RWPE2 (cell line): ENCODE measurements around the gene FHIP1B.

Experiments
- ATAC-seq: fragments of 200-7000 bp; cut with Tn5 transposase; 3 replicates; pipeline ENCODE4 v1.9.1; 2021; ENCODE audit warnings: low read depth
- DNase-seq: peaks from one replicate; pipeline ENCODE4 v3.0.0-alpha.2; 2020; ENCODE audit warnings: low spot score
- H3K27ac ChIP-seq: fragments of 450-650 bp; 2 replicates; pipeline ENCODE4 v1.5.1; 2017; ENCODE audit warnings: mild to moderate bottlenecking; ENCODE audit not compliant: poor library complexity, severe bottlenecking
- H3K27me3 ChIP-seq: fragments of 250-450 bp; sonication (Bioruptor Pico); 2 replicates; pipeline ENCODE4 v1.5.1; 2021; ENCODE audit warnings: mild to moderate bottlenecking, moderate library complexity; ENCODE audit not compliant: insufficient read depth, poor library complexity, severe bottlenecking
- H3K36me3 ChIP-seq: fragments of 250-450 bp; sonication (Bioruptor Pico); 2 replicates; pipeline ENCODE4 v1.5.1; 2020; ENCODE audit warnings: low read depth, mild to moderate bottlenecking, moderate library complexity
- H3K4me1 ChIP-seq: fragments of 250-450 bp; sonication (Bioruptor Pico); 2 replicates; pipeline ENCODE4 v1.5.1; 2021; ENCODE audit warnings: mild to moderate bottlenecking, moderate library complexity; ENCODE audit not compliant: insufficient read depth, poor library complexity, severe bottlenecking
- H3K4me3 ChIP-seq: fragments of 250-450 bp; sonication (Bioruptor Pico); 2 replicates; pipeline ENCODE4 v1.5.1; 2021; ENCODE audit warnings: mild to moderate bottlenecking, moderate library complexity; ENCODE audit not compliant: severe bottlenecking
- H3K9me3 ChIP-seq: fragments of 250-450 bp; sonication (Bioruptor Pico); 2 replicates; pipeline ENCODE4 v1.5.1; 2021; ENCODE audit warnings: mild to moderate bottlenecking, moderate library complexity; ENCODE audit not compliant: severe bottlenecking
- TF ChIP-seq, protein P1 (sequence below): fragments of 450-650 bp; IDR thresholded peaks from one replicate; pipeline ENCODE4 v1.5.1; 2017; ENCODE audit warnings: mild to moderate bottlenecking, moderate library complexity; ENCODE audit not compliant: poor library complexity, severe bottlenecking

FHIP1B gene

DNA sequence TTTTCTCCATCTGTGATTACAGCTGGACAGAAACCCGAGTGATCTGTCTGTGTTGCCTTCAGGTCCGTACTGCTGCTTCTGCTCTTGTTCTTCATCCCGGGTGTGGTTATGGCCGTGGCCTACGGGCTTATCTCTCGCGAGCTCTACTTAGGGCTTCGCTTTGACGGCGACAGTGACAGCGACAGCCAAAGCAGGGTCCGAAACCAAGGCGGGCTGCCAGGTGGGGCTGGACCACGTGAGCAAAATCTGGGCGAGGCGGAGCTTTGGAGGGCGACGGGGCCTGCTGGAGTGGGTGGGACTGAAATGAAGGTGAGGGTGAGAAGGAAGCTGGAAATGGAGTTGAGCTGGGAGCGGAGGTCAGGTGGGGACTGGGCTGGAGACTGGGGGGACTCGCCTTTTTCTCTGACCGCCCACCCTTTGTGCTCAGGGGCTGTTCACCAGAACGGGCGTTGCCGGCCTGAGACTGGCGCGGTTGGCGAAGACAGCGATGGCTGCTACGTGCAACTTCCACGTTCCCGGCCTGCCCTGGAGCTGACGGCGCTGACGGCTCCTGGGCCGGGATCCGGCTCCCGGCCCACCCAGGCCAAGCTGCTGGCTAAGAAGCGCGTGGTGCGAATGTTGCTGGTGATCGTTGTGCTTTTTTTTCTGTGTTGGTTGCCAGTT is 36.3 kb upstream of the FHIP1B start:
- H3K36me3 ChIP-seq = no peaks in the 10 kb centered on the region
- H3K4me1 ChIP-seq = no peaks in the 10 kb centered on the region
- TF ChIP-seq, protein P1, sequence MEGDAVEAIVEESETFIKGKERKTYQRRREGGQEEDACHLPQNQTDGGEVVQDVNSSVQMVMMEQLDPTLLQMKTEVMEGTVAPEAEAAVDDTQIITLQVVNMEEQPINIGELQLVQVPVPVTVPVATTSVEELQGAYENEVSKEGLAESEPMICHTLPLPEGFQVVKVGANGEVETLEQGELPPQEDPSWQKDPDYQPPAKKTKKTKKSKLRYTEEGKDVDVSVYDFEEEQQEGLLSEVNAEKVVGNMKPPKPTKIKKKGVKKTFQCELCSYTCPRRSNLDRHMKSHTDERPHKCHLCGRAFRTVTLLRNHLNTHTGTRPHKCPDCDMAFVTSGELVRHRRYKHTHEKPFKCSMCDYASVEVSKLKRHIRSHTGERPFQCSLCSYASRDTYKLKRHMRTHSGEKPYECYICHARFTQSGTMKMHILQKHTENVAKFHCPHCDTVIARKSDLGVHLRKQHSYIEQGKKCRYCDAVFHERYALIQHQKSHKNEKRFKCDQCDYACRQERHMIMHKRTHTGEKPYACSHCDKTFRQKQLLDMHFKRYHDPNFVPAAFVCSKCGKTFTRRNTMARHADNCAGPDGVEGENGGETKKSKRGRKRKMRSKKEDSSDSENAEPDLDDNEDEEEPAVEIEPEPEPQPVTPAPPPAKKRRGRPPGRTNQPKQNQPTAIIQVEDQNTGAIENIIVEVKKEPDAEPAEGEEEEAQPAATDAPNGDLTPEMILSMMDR = no peak
- H3K9me3 ChIP-seq = no peaks in the 10 kb centered on the region
- H3K27me3 ChIP-seq = peaks cover 8% of the 10 kb centered on the region
- H3K27ac ChIP-seq = no peak overlapping the region
- DNase-seq = no peak
- no peak overlapping the region for H3K4me3 ChIP-seq
- ATAC-seq = no peak

DNA sequence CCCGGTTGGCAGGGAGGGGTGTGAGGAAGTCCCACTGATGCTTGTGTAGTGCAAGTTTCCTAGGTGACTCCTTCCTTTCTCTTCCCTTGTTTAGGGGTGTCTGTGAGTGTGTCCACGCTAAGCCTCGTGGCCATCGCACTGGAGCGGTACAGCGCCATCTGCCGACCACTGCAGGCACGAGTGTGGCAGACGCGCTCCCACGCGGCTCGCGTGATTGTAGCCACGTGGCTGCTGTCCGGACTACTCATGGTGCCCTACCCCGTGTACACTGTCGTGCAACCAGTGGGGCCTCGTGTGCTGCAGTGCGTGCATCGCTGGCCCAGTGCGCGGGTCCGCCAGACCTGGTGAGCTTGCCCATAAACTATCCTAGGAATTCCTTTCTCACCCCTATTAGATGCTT is 35.6 kb upstream of the FHIP1B start:
- TF ChIP-seq, protein P1 = no peak
- no peaks in the 10 kb centered on the region for H3K36me3 ChIP-seq
- no peak overlapping the region for H3K27ac ChIP-seq
- no peak for DNase-seq
- H3K4me1 ChIP-seq = no peaks in the 10 kb centered on the region
- peaks cover 12% of the 10 kb centered on the region for H3K27me3 ChIP-seq
- no peak for ATAC-seq
- no peak overlapping the region for H3K4me3 ChIP-seq
- no peaks in the 10 kb centered on the region for H3K9me3 ChIP-seq

DNA sequence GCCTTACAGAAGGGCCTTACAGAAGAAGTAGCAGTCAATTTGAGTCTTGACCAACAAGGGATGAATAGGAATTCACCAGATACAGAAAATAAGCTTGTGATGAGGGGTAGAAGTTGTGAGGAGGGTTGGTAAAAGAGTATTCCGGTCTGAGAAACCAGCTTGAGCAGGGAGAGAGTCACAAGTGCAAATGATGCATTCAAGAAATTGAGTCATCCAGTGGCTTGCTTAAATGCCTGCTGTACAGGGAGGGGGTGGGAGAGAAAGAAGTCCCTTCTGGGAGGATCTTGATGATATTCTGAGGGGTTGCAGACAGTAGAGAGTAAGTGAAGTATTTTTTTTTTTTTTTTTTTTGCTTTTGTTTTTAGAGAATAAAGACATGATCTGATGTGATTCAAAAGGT is 34.4 kb upstream of the FHIP1B start:
- no peaks in the 10 kb centered on the region for H3K36me3 ChIP-seq
- ATAC-seq (no peak), DNase-seq (no peak)
- H3K4me3 ChIP-seq = no peak overlapping the region
- H3K9me3 ChIP-seq = no peaks in the 10 kb centered on the region
- H3K27ac ChIP-seq = no peak overlapping the region
- TF ChIP-seq, protein P1 = no peak
- H3K4me1 ChIP-seq = no peaks in the 10 kb centered on the region
- peaks cover 15% of the 10 kb centered on the region for H3K27me3 ChIP-seq

DNA sequence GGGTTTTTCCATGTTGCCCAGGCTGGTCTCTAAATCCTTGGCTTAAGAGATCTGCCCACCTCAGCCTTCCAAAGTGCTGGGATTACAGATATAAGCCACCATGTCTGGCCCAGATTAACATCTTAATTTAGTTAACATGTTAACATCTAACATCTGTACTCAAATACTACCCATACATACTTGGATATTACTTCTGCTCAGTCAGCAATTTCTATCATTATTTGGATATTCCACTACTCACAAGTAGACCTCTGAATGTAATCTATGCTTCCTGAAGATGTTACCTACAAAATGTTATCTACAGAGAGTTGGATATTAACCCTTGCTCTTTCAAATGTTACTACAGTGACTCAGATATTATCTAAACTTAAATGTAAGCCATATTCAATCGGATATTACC is 29.2 kb upstream of the FHIP1B start:
- no peak overlapping the region for H3K27ac ChIP-seq
- ATAC-seq (no peak), DNase-seq (no peak)
- H3K9me3 ChIP-seq = no peaks in the 10 kb centered on the region
- H3K4me1 ChIP-seq = no peaks in the 10 kb centered on the region
- TF ChIP-seq, protein P1 = no peak
- peaks cover 59% of the 10 kb centered on the region for H3K27me3 ChIP-seq
- no peaks in the 10 kb centered on the region for H3K36me3 ChIP-seq
- H3K4me3 ChIP-seq = no peak overlapping the region

DNA sequence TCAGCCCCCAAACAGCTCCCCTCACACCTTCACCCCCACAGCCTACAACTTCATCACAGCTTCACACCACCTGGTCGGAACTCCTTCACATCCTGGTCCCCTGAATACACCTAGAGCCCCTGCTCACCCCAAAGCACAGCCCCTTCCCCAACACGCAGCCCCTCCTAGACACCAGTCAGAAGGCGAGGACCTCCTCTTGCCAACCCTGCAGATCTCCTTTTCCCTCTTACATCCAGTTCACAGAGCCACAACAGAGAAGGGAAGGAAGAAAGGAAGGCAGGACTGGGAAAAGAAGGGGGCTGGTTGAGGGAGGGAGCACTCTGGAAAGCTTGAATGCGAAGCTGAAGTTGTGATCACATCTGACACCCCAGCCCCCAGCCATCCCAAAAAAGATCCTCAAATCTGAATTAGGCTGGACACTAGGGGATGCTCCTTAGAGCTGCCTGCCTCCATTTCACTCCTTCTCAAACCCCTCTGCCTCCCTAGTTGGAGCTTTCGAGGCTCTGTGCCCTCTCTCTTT is 25.8 kb upstream of the FHIP1B start:
- Histone ChIP-seq H3K4me3 (no peak overlapping the region), H3K4me1 (no peaks in the 10 kb centered on the region), H3K36me3 (no peaks in the 10 kb centered on the region), H3K27me3 (peaks cover 77% of the 10 kb centered on the region), H3K27ac (no peak overlapping the region), H3K9me3 (no peaks in the 10 kb centered on the region)
- ATAC-seq = no peak
- no peak for DNase-seq
- TF ChIP-seq, protein P1 = no peak
